Loucy (cell line): ENCODE measurements around the gene C5orf46.

Experiments
- EZH2phosphoT487 ChIP-seq: fragments of 200-600 bp; IDR thresholded peaks from 2 replicates; pipeline ENCODE4 v1.6.1; 2018; ENCODE audit warnings: antibody characterized with exemption, mild to moderate bottlenecking, moderate library complexity, borderline replicate concordance
- TF ChIP-seq, protein P1 (sequence below): fragments of 200-600 bp; sonication (generic); conservative IDR thresholded peaks from 2 replicates; pipeline ENCODE4 v1.5.1; 2014; ENCODE audit warnings: mild to moderate bottlenecking, antibody characterized with exemption, low read length

DNA sequence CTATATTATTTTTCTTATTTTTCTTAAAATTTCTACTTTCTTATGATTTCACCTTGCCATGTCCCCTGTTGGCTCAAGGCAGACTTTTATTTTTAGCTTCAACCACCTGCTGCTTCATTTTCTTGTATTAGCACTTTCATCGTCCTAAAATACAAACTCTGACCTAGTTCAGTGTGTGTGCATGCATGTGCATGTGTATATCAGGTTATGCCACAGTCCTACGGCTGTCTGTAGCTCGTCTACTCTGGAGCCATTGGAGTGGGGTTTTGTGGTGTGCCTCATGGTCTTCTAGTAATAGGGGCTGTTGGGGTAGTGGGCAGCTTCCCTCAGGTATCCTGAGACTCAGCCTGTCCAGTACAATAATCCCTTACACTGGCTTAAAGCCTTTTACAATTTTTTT, 61.5 kb downstream of the C5orf46 start:
- no peak for TF ChIP-seq EZH2phosphoT487
- TF ChIP-seq, protein P1, sequence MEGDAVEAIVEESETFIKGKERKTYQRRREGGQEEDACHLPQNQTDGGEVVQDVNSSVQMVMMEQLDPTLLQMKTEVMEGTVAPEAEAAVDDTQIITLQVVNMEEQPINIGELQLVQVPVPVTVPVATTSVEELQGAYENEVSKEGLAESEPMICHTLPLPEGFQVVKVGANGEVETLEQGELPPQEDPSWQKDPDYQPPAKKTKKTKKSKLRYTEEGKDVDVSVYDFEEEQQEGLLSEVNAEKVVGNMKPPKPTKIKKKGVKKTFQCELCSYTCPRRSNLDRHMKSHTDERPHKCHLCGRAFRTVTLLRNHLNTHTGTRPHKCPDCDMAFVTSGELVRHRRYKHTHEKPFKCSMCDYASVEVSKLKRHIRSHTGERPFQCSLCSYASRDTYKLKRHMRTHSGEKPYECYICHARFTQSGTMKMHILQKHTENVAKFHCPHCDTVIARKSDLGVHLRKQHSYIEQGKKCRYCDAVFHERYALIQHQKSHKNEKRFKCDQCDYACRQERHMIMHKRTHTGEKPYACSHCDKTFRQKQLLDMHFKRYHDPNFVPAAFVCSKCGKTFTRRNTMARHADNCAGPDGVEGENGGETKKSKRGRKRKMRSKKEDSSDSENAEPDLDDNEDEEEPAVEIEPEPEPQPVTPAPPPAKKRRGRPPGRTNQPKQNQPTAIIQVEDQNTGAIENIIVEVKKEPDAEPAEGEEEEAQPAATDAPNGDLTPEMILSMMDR: no peak
